MCF 10A (cell line): ENCODE data around the gene ASCC2. TPM values are rescaled to one million over a fixed set of nuclear protein-coding genes. Genes with fewer than 3 reads are reported as not detected.

Experiments used
- BruUV-seq: library from RNA; stranded (reverse); fragments of 400-500 nt; replicated peaks from 2 replicates; lab custom pipeline; 2021; lab: Mats Ljungman, UMichigan
- CTCF ChIA-PET: fragments of 300-600 bp; sonication (Branson Sonifier 250); formaldehyde crosslinking; extraction: SDS; loops from one replicate; lab custom pipeline; 2021; ENCODE audit warnings: antibody characterized with exemption, inconsistent platforms; lab: Yijun Ruan, JAX
- POLR2A ChIA-PET: fragments of 300-600, 350-650 bp; sonication (Branson Sonifier 250); formaldehyde crosslinking; extraction: SDS; loops from one replicate; lab custom pipeline; 2020; ENCODE audit warnings: antibody characterized with exemption, inconsistent platforms; lab: Yijun Ruan, JAX
- DNase-seq: peaks from one replicate; pipeline ENCODE4 v3.0.0-alpha.2; 2018; ENCODE audit not compliant: unreplicated experiment
- H3K27ac Mint-ChIP-seq: one replicate; pipeline ENCODE4 v1.8.0; 2022; ENCODE audit warnings: mild to moderate bottlenecking, low read depth, mixed read lengths; ENCODE audit not compliant: unreplicated experiment
- H3K27me3 Mint-ChIP-seq: one replicate; pipeline ENCODE4 v1.8.0; 2022; ENCODE audit warnings: mixed read lengths; ENCODE audit not compliant: insufficient read depth, unreplicated experiment
- H3K36me3 Mint-ChIP-seq: one replicate; pipeline ENCODE4 v1.8.0; 2022; ENCODE audit warnings: mild to moderate bottlenecking, moderate library complexity, mixed read lengths; ENCODE audit not compliant: insufficient read depth, unreplicated experiment
- H3K4me1 Mint-ChIP-seq: one replicate; pipeline ENCODE4 v1.8.0; 2022; ENCODE audit warnings: mixed read lengths; ENCODE audit not compliant: insufficient read depth, unreplicated experiment
- H3K4me3 Mint-ChIP-seq: one replicate; pipeline ENCODE4 v1.8.0; 2022; ENCODE audit warnings: mild to moderate bottlenecking, moderate library complexity, mixed read lengths; ENCODE audit not compliant: unreplicated experiment
- H3K9me3 Mint-ChIP-seq: one replicate; pipeline ENCODE4 v1.8.0; 2022; ENCODE audit warnings: mixed read lengths; ENCODE audit not compliant: unreplicated experiment
- CTCF ChIP-seq: fragments of 200-600 bp; IDR thresholded peaks from one replicate; pipeline ENCODE4 v1.8.0; 2022; ENCODE audit warnings: antibody characterized with exemption, mild to moderate bottlenecking; ENCODE audit not compliant: unreplicated experiment
- intact Hi-C: fragments of 100-400 bp; cut with micrococcal nuclease; formaldehyde crosslinking; loops from 2 replicates; pipeline ENCODE4 v1.14.1; 2022
- total RNA-seq: library from RNA; stranded (reverse); gene quantifications from 2 replicates; pipeline ENCODE4 v1.2.3, GENCODE V29; 2022

The ASCC2 gene
- total RNA-seq, 1 experiment from 2014 or later = 70.7 TPM

DNA sequence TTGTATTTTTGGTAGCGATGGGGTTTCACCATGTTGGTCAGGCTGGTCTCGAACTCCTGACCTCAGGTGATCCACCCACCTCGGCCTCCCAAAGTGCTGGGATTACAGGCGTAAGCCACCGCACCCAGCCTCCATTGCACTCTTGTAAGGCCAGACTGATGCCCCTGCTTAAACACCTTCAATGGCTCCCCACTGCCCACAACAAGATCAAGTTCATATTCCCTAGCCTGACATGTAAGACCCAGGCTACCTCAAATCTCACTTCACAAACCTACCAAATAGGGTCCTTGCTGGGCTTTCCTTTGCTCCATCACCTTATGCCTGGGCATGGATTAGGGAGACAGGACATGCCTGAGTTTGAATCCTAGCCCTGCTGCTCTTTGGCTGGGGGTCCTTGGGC lies 57.9 kb downstream of the ASCC2 start:
- CTCF ChIA-PET = no interaction called here

DNA sequence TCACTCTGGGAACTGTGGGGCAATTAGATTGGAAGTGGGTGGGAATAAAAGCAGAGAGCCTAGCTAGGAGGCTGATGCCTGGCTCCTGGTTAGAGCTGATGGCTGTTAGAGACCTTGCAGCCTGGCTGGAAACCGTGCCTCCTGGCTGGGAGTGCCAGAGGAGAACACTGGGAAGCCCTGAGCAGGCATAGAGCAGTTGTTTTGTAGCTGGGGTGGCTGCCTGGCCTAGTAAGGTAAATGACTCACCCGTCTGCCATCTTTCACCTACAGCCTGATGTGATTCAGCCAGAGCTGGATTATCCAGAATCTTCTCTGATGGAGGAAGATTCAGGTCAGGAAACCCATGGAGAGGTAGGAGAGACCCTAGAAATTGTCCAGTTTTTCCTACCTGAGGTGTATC lies 64.8 kb downstream of the ASCC2 start:
- intact Hi-C loops = no loop called here
- peaks cover 25% of the 10 kb centered on the region for H3K36me3 Mint-ChIP-seq
- peak overlapping the region; percentile 68 for H3K27ac Mint-ChIP-seq
- peak; percentile 62 for DNase-seq
- peaks cover 13% of the 10 kb centered on the region for H3K4me1 Mint-ChIP-seq
- no peak overlapping the region for H3K4me3 Mint-ChIP-seq
- ChIA-PET POLR2A (interaction anchor here (0.6 to 1.3 kb wide), 9 partner anchors 9 to 1380 kb away, joined by 3 to 6 read pairs (median 3); no protein-coding TSS in a partner anchor), CTCF (interaction anchor here (0.7 to 3.6 kb wide), 6 partner anchors 9 to 313 kb away, joined by 4 to 28 read pairs (median 6); no protein-coding TSS in a partner anchor)
- no peaks in the 10 kb centered on the region for H3K9me3 Mint-ChIP-seq
- TF ChIP-seq CTCF = no peak
- no TSS peak for BruUV-seq
- no peaks in the 10 kb centered on the region for H3K27me3 Mint-ChIP-seq

More for the DNA sequence above, 57.9 kb downstream of the ASCC2 start:
- H3K9me3 Mint-ChIP-seq = no peaks in the 10 kb centered on the region
- no peaks in the 10 kb centered on the region for H3K27me3 Mint-ChIP-seq
- H3K27ac Mint-ChIP-seq = peak overlapping the region; percentile 1
- no peak overlapping the region for H3K4me3 Mint-ChIP-seq
- H3K4me1 Mint-ChIP-seq = peaks cover 29% of the 10 kb centered on the region
- no peak for TF ChIP-seq CTCF
- intact Hi-C loops = no loop called here
- DNase-seq = no peak
- H3K36me3 Mint-ChIP-seq = no peaks in the 10 kb centered on the region
- POLR2A ChIA-PET = interaction anchor here (1.2 kb wide), 1 partner anchor 35 kb away, joined by 5 read pairs; no protein-coding TSS in a partner anchor
- no TSS peak for BruUV-seq

- Mint-ChIP-seq H3K27me3 (no peaks in the 10 kb centered on the region), H3K4me1 (peaks cover 13% of the 10 kb centered on the region), H3K36me3 (peaks cover 25% of the 10 kb centered on the region), H3K27ac (peak overlapping the region; percentile 68), H3K4me3 (no peak overlapping the region), H3K9me3 (no peaks in the 10 kb centered on the region)
- ChIA-PET POLR2A (interaction anchor here (0.7 to 1.3 kb wide), 3 partner anchors 111 to 317 kb away, joined by 3 to 4 read pairs (median 3); no protein-coding TSS in a partner anchor), CTCF (interaction anchor here (0.6 to 3.6 kb wide), 12 partner anchors 10 to 232 kb away, joined by 3 to 28 read pairs (median 4); no protein-coding TSS in a partner anchor)
- peak; percentile 34 for TF ChIP-seq CTCF
- intact Hi-C loops = loop anchor here (1.0 kb wide), 2 partner anchors 233 to 317 kb away; no protein-coding TSS in a partner anchor
- no TSS peak for BruUV-seq
- DNase-seq = peak; percentile 55
Observed at GRCh38 chr22:29772170-29772641, 65.9 kb downstream of the ASCC2 start.

GRCh38 chr22:29769723-29770321 lies 68.3 kb downstream of the ASCC2 start:
- no TSS peak for BruUV-seq
- intact Hi-C loops = no loop called here
- Mint-ChIP-seq H3K36me3 (peaks cover 25% of the 10 kb centered on the region), H3K27ac (no peak overlapping the region), H3K4me3 (no peak overlapping the region), H3K27me3 (no peaks in the 10 kb centered on the region), H3K4me1 (peaks cover 24% of the 10 kb centered on the region), H3K9me3 (no peaks in the 10 kb centered on the region)
- ChIA-PET CTCF (interaction anchor here (0.7 to 1.6 kb wide), 3 partner anchors 235 to 319 kb away, joined by 3 to 6 read pairs (median 5); no protein-coding TSS in a partner anchor), POLR2A (interaction anchor here (0.7 to 0.9 kb wide), 2 partner anchors 10 to 227 kb away, joined by 3 read pairs; no protein-coding TSS in a partner anchor)
- DNase-seq = no peak
- TF ChIP-seq CTCF = no peak
